Activated CD4-positive, alpha-beta T cell treated with anti-CD3 and anti-CD28 coated beads, Interleukin-2, amount 50 U/mL, for 24 hours (primary cell): Measurements from ENCODE around the gene LINC00237.

ENCODE experiments used
- DNase-seq, 2 donors: peaks; one replicate each; pipeline ENCODE4 v3.0.0-alpha.2; 2020; ENCODE audit warnings: low read depth in 1 of 2, low spot score in 1 of 2

LINC00237 gene

DNA sequence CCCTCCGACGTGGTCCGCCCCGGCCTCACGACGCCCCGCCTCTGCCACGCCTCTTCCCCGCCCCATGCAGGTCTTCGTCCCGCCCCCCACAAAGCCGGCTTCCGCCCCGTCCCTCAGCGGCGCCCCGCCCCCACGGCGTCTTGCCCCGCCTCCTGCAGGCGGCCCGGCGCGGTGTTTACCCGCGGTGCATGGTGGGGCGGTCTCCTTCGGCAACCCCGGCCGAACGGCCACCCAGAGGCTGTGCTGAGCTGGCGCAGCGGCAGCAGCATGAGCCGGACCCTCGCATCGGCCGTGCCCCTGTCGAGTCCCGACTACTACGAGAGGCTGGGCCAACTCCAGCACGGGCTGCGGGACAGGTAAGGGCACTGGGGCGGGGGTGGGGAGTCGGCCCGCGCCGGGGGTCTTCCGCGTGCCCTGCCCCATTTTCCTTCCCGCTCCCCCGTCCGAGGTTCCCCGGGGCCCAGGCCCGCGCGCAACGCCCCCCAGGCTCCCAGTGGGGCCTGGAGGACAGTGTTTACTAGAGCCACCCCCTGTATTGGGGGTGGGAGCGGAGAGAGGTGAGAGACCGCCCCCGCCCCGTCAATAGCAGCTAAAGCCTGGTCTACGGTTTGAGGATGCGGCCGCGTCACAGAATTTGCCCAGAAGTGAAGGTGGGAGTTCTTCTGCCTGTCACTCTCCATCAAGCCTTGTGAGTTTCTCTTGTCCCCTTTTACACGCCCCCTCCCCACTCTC, 19.9 kb upstream of the LINC00237 start, which contains the start of gene KIZ:
TSS of gene KIZ (plus strand) at position 234 of the 732 bp plus-strand sequence. CDS start at position 268, 34 bp downstream.
- peak; percentile 96 to 98 for DNase-seq

- DNase-seq, result no peak
Observed at GRCh38 chr20:21125072-21125848, 19.1 kb upstream of the LINC00237 start.

- DNase-seq, result no peak
Observed at GRCh38 chr20:21124190-21124589, 18.0 kb upstream of the LINC00237 start.

DNA sequence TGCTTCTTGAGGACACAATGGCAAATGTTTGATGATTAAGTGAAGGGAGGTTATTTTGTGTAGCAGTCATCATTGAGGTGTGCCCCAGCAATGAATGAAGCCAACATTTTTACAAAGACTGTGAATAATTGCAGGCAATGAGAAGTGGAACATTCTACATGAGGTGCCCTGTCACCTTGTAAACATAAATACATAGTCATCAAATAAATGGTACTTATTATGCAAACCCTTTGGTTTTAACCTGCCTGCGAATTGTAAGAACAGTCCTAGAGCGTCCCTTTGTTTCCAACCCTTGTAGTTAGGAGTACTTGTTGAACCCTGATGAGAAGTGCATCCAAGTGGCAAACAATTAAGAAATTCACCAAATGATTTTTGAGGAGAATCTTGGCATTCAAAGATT, 12.6 kb upstream of the LINC00237 start:
- DNase-seq, result no peak

DNA sequence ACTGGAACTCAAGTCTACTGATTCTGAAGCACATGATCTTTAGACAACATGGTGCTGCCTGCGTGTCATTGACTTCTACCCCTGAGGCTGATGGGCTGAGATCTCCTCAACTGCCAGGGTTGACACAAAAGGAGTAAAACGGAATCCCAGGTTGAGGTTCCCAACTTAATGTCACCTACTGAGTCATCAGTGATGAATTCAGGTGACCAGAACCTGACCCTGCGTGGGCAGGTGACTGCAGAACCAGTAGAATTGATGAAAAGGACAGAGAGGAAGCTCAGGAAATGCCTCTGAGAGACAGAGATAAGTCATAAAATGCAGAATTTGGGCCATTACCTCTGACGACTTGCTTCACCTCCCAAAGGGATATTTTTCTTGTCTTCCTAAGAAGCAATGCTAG, 12.0 kb upstream of the LINC00237 start:
- no peak for DNase-seq

GRCh38 chr20:21117521-21117920, 11.4 kb upstream of the LINC00237 start:
- no peak for DNase-seq

- DNase-seq, result no peak
Observed at GRCh38 chr20:21114584-21114983, 8.4 kb upstream of the LINC00237 start.

DNA sequence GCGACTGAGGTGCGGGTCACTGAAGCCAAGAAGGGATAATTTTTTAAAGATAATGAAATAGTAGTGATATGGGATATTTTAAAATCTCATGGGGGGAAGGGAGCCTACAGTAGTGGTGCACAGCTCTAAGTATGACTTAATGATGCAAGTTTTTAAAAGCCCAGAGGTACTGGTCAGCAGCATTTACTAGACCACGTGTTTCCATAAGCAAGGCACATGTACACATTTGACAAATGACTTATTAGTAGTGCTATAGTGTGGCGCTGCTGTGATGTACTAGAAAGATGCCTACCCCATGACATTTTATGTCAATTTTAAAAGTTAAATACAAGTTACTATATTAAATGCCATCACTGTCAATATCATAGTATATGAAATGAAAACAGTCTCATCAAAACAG, 7.5 kb upstream of the LINC00237 start:
- DNase-seq, result no peak

DNA sequence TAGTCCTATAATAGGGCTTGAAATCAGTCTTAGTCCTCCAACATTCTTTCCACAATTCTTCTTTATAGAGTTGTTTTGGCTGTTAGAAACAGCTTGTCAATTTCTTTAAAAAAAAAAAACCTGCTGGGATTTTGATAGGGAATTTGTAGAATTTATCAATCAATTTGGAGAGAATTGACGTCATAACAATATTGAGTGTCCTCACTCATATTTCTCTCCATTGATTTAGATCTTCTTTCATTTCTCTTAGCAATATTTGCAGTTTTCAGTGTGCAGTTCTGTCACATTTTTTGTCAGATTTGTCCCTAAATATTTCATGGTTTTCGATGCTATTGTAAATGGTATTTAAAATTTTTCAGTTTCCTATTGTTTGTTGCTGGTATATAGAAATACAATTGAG, 5.3 kb upstream of the LINC00237 start:
- no peak for DNase-seq

- DNase-seq, result no peak
Observed at GRCh38 chr20:21110811-21111210, 4.7 kb upstream of the LINC00237 start.

GRCh38 chr20:21109144-21109543, 3.0 kb upstream of the LINC00237 start:
- DNase-seq, result no peak

GRCh38 chr20:21105429-21106170, 558 bp downstream of the LINC00237 start:
- no peak for DNase-seq

DNA sequence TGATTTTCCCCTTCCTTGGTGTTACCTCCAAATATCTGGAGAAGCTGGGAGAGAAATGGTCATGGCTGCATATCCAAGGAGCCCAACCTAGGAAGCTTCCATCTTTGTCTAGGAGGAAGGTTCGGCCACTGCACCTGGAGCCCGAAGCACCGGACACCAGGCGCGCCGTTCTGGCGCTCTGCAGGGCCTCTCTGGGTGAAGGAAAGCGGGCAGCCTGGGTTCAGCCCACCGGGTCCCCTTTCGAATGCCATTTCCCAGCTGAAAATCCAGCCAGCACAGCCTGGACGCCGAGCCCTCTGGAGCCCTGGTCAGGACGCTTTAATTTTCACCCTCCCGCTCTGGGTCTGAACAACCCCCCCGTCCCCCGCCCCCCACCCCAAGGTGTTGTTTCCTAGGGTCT, 1.2 kb downstream of the LINC00237 start:
- DNase-seq, result no peak

- no peak for DNase-seq
Observed at GRCh38 chr20:21104466-21104761, 1.7 kb downstream of the LINC00237 start.

GRCh38 chr20:21103582-21104465, 2.3 kb downstream of the LINC00237 start:
- DNase-seq, result no peak

GRCh38 chr20:21102603-21103311, 3.4 kb downstream of the LINC00237 start:
- no peak for DNase-seq

DNA sequence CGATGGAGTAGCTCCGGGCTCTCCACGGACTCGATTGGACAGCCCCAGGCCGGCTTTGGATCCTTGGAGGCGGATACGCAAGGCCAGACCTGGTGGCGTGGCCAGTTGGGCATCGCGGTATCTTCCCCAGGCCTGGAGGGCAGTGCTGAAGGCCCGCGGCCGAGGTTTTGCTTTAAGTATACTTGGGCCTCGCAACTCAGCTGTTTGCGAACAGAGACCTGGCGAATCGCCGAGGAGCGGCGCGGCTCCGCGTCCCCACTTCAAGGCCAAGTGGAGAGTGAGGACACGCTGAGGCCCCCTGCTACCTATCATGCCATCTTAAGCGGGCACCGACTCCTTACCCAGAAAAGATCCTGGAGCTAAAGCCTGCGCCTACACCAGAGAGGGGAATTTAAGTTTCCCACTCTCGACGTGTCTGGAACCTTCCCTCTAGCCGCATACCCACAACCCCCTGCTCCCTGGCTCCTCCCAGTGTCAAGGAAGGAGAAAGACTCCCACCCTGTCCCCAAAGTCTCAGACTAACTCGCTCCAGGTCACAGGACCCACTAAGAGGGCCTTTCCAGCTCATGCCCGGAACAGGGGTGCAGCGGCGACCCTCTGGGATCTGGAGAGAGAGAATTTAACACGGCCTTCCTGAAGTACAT, 4.1 kb downstream of the LINC00237 start:
- no peak for DNase-seq

- no peak for DNase-seq
Observed at GRCh38 chr20:21101453-21101931, 4.7 kb downstream of the LINC00237 start.

DNA sequence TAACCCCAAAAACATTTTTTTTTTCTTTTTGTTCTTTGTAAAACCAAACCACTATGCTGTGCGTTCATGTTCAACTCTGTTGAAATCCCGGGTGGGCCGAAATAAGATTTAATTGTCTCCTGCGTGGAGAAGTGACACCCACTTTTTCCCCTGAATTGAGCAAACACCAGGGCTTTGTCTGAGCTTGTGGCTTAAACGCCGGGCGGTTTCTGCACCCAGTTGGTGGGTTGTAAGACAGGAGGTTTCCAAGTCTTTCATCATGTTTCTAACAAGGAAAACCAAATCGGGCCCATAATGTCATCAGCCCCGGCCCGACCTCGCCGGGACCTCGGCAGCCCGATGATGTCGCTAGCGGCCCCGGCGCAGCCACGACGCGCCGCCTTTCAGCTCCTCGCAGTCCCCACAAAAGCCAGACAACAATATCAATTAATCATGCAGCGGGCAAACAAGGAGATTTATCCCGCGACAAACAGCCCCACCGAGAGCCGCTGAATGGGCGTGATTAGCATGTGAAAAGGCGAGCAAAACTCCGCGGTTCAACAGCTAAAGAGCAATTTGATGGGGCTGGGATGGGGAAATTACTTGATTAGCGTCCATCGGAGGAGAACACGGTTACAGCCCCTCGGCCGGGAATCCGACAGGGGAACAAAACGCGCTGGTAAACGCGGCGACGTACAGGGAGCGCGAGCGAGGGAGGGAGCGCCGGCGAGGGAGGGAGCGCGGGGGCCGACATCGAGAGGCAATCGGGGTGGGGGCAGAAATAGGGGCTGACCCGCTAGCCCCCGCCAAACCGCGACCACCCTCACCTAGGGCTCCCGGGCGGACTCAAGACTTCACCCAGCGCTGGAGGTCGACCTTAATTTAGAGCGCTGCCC, 5.3 kb downstream of the LINC00237 start:
- DNase-seq, result no peak
